ENCODE data around the gene C1QC.

Gene C1QC

DNA sequence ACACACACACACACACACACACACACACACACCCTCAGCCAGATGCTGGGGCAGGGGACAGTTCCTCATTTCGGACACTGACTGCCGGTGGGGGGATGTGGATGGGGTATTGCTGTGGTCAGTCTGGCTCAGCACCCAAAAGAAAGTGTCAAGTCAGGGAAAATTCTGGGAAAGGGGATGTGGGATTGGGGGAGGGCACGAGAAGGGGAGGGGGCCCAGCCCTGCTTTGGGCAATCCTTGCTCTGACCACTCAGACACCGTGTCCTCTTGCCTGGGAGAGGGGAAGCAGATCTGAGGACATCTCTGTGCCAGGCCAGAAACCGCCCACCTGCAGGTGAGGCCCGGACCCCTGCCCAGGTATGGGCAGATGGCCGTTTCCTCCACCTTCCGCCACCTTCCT lies at the start of gene C1QC:
Gene C1QC (plus strand): TSS at position 253 of the 400 bp plus-strand sequence. CDS start 391 bp downstream, outside the sequence.
- H3K27ac ChIP-seq: no peak within 1 kb of the TSS
- TF ChIP-seq, protein P1, sequence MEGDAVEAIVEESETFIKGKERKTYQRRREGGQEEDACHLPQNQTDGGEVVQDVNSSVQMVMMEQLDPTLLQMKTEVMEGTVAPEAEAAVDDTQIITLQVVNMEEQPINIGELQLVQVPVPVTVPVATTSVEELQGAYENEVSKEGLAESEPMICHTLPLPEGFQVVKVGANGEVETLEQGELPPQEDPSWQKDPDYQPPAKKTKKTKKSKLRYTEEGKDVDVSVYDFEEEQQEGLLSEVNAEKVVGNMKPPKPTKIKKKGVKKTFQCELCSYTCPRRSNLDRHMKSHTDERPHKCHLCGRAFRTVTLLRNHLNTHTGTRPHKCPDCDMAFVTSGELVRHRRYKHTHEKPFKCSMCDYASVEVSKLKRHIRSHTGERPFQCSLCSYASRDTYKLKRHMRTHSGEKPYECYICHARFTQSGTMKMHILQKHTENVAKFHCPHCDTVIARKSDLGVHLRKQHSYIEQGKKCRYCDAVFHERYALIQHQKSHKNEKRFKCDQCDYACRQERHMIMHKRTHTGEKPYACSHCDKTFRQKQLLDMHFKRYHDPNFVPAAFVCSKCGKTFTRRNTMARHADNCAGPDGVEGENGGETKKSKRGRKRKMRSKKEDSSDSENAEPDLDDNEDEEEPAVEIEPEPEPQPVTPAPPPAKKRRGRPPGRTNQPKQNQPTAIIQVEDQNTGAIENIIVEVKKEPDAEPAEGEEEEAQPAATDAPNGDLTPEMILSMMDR (conservative IDR thresholded peaks at IDR 0.05): no peak

DNA sequence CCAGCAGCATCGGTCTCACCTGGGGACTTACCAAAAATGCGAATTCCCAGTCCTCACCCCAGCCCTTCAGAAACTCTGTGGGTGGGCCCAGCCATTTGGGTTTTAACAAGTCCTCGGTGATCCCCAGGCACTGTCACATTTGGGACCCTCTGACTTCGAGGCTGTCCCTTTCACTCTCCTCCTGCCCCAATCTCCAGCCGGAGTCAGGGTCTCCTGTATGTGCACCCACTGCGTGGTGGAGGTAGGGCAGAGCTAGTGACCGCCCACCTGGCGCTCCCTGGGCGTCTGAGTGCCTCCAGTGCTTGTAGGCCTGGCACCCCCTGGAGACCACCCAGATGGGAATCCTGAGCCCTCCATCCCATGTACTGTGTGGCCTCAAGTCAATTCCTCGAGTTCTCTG lies 49.0 kb upstream of the C1QC start:
- no peak overlapping the region for H3K27ac ChIP-seq
- TF ChIP-seq, protein P1 (conservative IDR thresholded peaks at IDR 0.05): no peak

DNA sequence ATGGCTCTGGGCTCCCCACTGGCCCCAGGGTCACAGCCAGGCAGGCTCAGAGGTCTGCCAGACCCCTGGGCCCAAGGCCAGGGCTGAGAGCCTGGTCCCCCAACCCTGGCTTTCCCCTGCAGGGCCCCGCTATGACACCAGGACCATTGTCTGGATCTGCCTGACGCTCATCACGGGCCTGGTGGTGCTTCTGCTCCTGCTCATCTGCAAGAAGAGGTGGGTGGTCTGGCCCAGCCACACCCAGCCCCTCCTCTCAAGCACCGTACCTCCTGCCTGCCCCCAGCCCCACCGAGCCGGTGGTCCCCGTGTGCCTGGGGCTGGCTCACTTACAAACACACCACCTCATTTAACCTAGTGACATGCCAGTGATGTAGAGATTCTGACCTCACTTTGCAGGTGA lies 48.3 kb upstream of the C1QC start:
- no peak overlapping the region for H3K27ac ChIP-seq
- TF ChIP-seq, protein P1 (conservative IDR thresholded peaks at IDR 0.05): no peak

DNA sequence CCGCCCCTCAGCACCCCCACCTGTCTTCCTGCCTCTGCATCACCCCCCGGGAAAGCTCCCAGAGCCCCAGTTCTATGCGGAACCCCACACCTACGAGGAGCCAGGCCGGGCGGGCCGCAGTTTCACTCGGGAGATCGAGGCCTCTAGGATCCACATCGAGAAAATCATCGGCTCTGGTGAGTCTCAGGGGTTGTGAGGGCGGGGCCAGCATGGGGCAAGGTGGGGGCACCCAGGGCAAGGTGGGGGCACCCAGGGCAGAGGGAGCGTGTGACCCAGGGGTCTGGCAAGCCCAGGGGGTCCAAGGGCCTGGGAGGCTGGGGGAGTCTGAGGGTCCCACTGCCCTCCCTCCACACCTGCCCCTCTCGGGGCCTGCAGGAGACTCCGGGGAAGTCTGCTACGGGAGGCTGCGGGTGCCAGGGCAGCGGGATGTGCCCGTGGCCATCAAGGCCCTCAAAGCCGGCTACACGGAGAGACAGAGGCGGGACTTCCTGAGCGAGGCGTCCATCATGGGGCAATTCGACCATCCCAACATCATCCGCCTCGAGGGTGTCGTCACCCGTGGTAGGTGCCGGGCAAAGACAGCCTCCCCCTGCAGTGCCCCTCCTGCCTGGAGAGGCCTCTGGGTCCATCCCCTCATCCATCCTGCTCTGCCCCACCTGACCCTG lies 46.0 kb upstream of the C1QC start:
- TF ChIP-seq, protein P1 (conservative IDR thresholded peaks at IDR 0.05): no peak
- H3K27ac ChIP-seq: no peak overlapping the region

DNA sequence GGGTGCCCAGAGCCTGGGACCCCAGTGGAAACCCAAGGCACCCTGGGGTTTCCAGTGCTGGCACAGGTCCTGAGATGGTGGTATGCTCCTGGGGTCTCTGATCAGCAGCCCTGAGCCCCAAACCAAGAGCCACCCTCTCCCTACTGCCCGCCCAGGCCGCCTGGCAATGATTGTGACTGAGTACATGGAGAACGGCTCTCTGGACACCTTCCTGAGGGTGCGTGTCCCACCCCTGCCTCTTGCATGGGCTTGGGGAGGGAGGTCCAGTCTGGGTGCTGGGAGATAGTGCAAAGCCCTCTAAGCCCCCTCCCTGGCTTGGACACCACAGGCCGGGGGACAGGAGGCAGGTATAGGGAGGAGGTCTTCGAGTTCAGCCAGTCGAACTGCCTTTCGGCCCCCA lies 45.4 kb upstream of the C1QC start:
- TF ChIP-seq, protein P1 (conservative IDR thresholded peaks at IDR 0.05): no peak
- H3K27ac ChIP-seq: no peak overlapping the region

DNA sequence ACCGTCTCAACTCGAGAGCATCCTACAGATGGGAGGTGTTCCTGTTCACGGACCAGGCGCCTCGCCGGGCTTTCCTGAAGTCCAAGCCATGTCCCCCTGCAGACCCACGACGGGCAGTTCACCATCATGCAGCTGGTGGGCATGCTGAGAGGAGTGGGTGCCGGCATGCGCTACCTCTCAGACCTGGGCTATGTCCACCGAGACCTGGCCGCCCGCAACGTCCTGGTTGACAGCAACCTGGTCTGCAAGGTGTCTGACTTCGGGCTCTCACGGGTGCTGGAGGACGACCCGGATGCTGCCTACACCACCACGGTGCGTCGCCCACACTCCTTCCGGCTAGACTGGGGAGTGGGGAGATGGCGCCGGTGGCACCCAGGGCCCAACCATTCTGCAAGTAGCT lies 44.7 kb upstream of the C1QC start:
- no peak overlapping the region for H3K27ac ChIP-seq
- TF ChIP-seq, protein P1 (conservative IDR thresholded peaks at IDR 0.05): no peak

DNA sequence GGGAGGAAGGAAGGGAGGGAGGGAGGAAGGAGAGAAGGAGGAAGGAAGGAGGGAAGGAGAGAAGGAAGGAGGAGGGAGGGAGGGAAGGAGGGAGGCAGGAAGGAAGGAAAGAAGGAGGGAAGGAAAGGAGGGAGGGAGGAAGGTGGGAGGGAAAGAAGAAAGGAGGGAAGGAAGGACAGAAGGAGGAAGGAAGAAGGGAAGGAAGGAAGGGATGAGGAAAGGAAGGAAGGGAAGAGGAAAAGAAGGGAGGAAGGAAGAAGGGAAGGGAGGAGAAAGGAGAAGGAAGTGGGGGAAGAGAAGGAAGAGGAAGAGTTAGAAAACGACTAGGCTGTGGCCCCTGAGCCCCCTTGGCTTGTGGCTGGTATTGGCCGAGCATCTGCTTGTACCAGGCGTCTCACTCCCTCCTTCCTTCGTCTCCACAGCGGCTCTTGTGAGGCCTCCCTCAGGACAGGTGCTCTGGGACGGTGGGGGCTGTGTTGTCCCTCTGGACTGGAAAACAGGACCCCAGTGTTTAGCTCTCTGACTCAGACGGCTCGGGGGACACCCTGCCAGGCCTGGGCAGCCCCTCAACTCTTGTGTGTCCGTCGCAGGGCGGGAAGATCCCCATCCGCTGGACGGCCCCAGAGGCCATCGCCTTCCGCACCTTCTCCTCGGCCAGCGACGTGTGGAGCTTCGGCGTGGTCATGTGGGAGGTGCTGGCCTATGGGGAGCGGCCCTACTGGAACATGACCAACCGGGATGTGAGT lies 43.2 kb upstream of the C1QC start:
- TF ChIP-seq, protein P1 (conservative IDR thresholded peaks at IDR 0.05): no peak
- no peak overlapping the region for H3K27ac ChIP-seq
